BE2C (cell line): ENCODE results near the gene HABP2.
A peak's percentile ranks its signal among the peaks of the same experiment; 100 is the strongest.

Source experiments
- DNase-seq: peaks from one replicate; pipeline ENCODE4 v3.0.0-alpha.2; 2020
- H3K27me3 ChIP-seq: fragments of 250-450 bp; sonication (Bioruptor Pico); 2 replicates; pipeline ENCODE4 v1.5.1; 2020; ENCODE audit warnings: mild to moderate bottlenecking
- H3K36me3 ChIP-seq: fragments of 250-450 bp; sonication (Bioruptor Pico); 2 replicates; pipeline ENCODE4 v1.5.1; 2020; ENCODE audit warnings: mild to moderate bottlenecking
- H3K4me1 ChIP-seq: fragments of 250-450 bp; sonication (Bioruptor Pico); 2 replicates; pipeline ENCODE4 v1.5.1; 2020
- H3K4me3 ChIP-seq: 2 replicates; pipeline ENCODE4 v1.5.1; 2011; ENCODE audit warnings: low read depth, low read length
- H3K9me3 ChIP-seq: fragments of 250-450 bp; sonication (Bioruptor Pico); 2 replicates; pipeline ENCODE4 v1.5.1; 2020
- CTCF ChIP-seq: IDR thresholded peaks from 2 replicates; pipeline ENCODE4 v1.5.1; 2012; ENCODE audit warnings: mild to moderate bottlenecking, low read depth, low read length

The HABP2 gene

GRCh38 chr10:113543107-113543955, 9.5 kb upstream of the HABP2 start:
- no peaks in the 10 kb centered on the region for H3K36me3 ChIP-seq
- H3K27me3 ChIP-seq, result no peaks in the 10 kb centered on the region
- no peak for DNase-seq
- no peak overlapping the region for H3K4me3 ChIP-seq
- TF ChIP-seq CTCF, result no peak
- peaks cover 10% of the 10 kb centered on the region; the same call in 1 of the 2 replicates for H3K4me1 ChIP-seq
- H3K9me3 ChIP-seq, result no peaks in the 10 kb centered on the region

GRCh38 chr10:113544392-113544791, 8.5 kb upstream of the HABP2 start:
- DNase-seq, result no peak
- TF ChIP-seq CTCF, result no peak
- H3K4me3 ChIP-seq, result no peak overlapping the region
- H3K9me3 ChIP-seq, result no peaks in the 10 kb centered on the region
- peaks cover 10% of the 10 kb centered on the region; the same call in 1 of the 2 replicates for H3K4me1 ChIP-seq
- no peaks in the 10 kb centered on the region for H3K27me3 ChIP-seq
- H3K36me3 ChIP-seq, result no peaks in the 10 kb centered on the region

GRCh38 chr10:113547426-113547825, 5.4 kb upstream of the HABP2 start:
- H3K4me1 ChIP-seq, result peaks cover 12% of the 10 kb centered on the region
- H3K27me3 ChIP-seq, result no peaks in the 10 kb centered on the region
- no peak overlapping the region for H3K4me3 ChIP-seq
- DNase-seq, result no peak
- no peaks in the 10 kb centered on the region for H3K36me3 ChIP-seq
- no peak for TF ChIP-seq CTCF
- H3K9me3 ChIP-seq, result no peaks in the 10 kb centered on the region

GRCh38 chr10:113549856-113550255, 3.0 kb upstream of the HABP2 start:
- no peaks in the 10 kb centered on the region for H3K36me3 ChIP-seq
- no peaks in the 10 kb centered on the region for H3K27me3 ChIP-seq
- peak; percentile 64 for DNase-seq
- no peaks in the 10 kb centered on the region for H3K9me3 ChIP-seq
- H3K4me1 ChIP-seq, result peaks cover 12% of the 10 kb centered on the region
- peak; percentile 30 for TF ChIP-seq CTCF
- H3K4me3 ChIP-seq, result no peak overlapping the region

GRCh38 chr10:113550365-113550764, 2.5 kb upstream of the HABP2 start:
- peak; percentile 27 for DNase-seq

More at GRCh38 chr10:113550365-113550764, 2.5 kb upstream of the HABP2 start:
- peaks cover 15% of the 10 kb centered on the region for H3K4me1 ChIP-seq
- H3K4me3 ChIP-seq, result no peak overlapping the region
- no peaks in the 10 kb centered on the region for H3K9me3 ChIP-seq
- no peaks in the 10 kb centered on the region for H3K36me3 ChIP-seq
- H3K27me3 ChIP-seq, result no peaks in the 10 kb centered on the region
- TF ChIP-seq CTCF, result no peak
